Ishikawa (cell line): ENCODE measurements around the gene SDK2.

Experiments used
- CEBPB ChIP-seq: IDR thresholded peaks from 2 replicates; pipeline ENCODE4 v1.6.1; 2012
- CREB1 ChIP-seq: IDR thresholded peaks from 2 replicates; pipeline ENCODE4 v1.6.1; 2012; ENCODE audit warnings: low read depth
- EGR1 ChIP-seq: IDR thresholded peaks from 2 replicates; pipeline ENCODE4 v1.6.1; 2012
- EP300 ChIP-seq: IDR thresholded peaks from 2 replicates; pipeline ENCODE4 v1.6.1; 2012; ENCODE audit warnings: borderline replicate concordance
- FOXM1 ChIP-seq: IDR thresholded peaks from 2 replicates; pipeline ENCODE4 v1.6.1; 2012; ENCODE audit warnings: low read depth, borderline replicate concordance
- NFIC ChIP-seq: IDR thresholded peaks from 2 replicates; pipeline ENCODE4 v1.6.1; 2012
- RAD21 ChIP-seq: IDR thresholded peaks from 2 replicates; pipeline ENCODE4 v1.6.1; 2012; ENCODE audit warnings: low read depth
- TAF1 ChIP-seq: IDR thresholded peaks from 2 replicates; pipeline ENCODE4 v1.6.1; 2012; ENCODE audit warnings: low read depth, mild to moderate bottlenecking
- TCF12 ChIP-seq: IDR thresholded peaks from 2 replicates; pipeline ENCODE4 v1.6.1; 2012; ENCODE audit warnings: low read depth
- TEAD4 ChIP-seq: IDR thresholded peaks from 2 replicates; pipeline ENCODE4 v1.6.1; 2012
- YY1 ChIP-seq: IDR thresholded peaks from 2 replicates; pipeline ENCODE4 v1.6.1; 2012; ENCODE audit warnings: low read depth
- ZBTB7A ChIP-seq: IDR thresholded peaks from 2 replicates; pipeline ENCODE4 v1.6.1; 2012; ENCODE audit warnings: low read depth
- TF ChIP-seq, protein P1 (sequence below): IDR thresholded peaks from 2 replicates; pipeline ENCODE4 v1.6.1; 2012
- TF ChIP-seq, protein P2 (sequence below): IDR thresholded peaks from 2 replicates; pipeline ENCODE4 v1.6.1; 2012; ENCODE audit warnings: low read depth, mild to moderate bottlenecking
- TF ChIP-seq, protein P3 (sequence below): IDR thresholded peaks from 2 replicates; pipeline ENCODE4 v1.6.1; 2012

SDK2 gene, protein sequence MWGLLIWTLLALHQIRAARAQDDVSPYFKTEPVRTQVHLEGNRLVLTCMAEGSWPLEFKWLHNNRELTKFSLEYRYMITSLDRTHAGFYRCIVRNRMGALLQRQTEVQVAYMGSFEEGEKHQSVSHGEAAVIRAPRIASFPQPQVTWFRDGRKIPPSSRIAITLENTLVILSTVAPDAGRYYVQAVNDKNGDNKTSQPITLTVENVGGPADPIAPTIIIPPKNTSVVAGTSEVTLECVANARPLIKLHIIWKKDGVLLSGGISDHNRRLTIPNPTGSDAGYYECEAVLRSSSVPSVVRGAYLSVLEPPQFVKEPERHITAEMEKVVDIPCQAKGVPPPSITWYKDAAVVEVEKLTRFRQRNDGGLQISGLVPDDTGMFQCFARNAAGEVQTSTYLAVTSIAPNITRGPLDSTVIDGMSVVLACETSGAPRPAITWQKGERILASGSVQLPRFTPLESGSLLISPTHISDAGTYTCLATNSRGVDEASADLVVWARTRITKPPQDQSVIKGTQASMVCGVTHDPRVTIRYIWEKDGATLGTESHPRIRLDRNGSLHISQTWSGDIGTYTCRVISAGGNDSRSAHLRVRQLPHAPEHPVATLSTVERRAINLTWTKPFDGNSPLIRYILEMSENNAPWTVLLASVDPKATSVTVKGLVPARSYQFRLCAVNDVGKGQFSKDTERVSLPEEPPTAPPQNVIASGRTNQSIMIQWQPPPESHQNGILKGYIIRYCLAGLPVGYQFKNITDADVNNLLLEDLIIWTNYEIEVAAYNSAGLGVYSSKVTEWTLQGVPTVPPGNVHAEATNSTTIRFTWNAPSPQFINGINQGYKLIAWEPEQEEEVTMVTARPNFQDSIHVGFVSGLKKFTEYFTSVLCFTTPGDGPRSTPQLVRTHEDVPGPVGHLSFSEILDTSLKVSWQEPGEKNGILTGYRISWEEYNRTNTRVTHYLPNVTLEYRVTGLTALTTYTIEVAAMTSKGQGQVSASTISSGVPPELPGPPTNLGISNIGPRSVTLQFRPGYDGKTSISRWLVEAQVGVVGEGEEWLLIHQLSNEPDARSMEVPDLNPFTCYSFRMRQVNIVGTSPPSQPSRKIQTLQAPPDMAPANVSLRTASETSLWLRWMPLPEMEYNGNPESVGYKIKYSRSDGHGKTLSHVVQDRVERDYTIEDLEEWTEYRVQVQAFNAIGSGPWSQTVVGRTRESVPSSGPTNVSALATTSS (N-terminal part only)

DNA sequence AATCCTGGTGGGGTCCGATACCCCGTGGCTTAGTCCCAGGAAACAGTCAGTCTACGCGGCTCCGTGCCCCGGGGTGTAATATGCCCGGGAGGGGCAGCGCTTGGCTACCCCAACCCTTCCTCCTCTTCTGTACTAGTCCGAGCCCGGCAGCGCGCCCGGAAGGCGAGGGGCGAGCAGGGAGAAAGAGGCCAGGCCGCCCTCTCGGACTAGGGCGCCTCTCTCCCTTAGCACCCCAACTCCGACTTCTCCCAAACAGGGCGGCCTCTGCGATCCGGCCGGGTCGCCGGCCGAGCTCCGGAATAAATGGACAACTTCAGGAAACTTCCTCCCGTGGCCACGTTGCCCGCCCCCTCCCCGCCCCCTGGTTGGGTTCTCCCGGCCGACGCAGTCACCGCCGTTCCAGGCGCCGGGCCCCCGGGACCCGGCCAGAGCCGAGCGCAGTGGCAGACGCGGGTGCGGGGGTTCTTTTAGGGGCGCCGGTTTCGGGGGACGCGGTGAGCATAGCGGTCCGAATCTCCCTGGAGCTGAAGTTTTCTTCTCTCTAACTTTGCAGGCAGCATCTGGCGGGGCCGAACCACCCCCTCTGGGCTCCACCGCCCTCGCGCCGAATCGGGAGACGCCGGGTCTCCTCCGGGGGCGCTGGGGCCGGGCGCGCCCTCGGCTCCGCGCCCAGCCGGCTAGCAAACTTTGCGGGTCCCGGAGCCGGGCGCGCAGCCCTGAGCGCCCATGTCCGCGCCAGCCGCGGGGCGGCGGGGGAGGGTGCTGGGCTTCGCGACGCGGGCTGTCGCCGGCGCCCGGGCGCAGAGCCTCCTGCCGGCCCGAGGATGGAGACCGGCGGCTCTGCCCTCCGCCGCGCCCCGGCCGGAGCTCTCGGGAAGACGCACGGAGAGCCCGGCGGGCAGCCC, at the start of gene SDK2:
Gene SDK2, minus strand, starts transcription at position 301 of the 905 bp plus-strand sequence. CDS start 357 bp downstream, outside the sequence.
- TF ChIP-seq, protein P1, sequence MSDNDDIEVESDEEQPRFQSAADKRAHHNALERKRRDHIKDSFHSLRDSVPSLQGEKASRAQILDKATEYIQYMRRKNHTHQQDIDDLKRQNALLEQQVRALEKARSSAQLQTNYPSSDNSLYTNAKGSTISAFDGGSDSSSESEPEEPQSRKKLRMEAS, result 0 out of 2 replicates have a peak, but pooled peaks have one; percentile 14
- no peak for TF ChIP-seq NFIC

DNA sequence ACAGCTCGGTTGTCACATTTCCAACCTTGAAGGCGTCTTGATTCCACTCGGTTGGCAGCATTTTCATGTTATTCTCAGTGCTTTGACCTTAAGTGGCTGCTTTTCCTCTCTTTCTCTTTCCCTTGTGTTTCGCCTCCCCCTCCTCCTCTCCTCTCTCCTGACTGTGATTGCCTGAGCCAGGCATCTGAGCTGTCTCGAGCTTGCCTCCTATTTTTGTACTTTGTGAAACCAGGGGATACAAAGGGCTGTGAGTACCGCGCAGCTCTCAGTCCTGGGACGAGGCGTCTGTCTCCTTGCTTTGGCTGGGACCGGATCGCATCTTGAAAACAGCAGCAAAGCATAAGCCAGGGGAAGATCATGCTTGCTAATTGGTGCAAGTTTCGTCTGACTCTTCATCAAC, 48.8 kb upstream of the SDK2 start:
- TF ChIP-seq, protein P2, sequence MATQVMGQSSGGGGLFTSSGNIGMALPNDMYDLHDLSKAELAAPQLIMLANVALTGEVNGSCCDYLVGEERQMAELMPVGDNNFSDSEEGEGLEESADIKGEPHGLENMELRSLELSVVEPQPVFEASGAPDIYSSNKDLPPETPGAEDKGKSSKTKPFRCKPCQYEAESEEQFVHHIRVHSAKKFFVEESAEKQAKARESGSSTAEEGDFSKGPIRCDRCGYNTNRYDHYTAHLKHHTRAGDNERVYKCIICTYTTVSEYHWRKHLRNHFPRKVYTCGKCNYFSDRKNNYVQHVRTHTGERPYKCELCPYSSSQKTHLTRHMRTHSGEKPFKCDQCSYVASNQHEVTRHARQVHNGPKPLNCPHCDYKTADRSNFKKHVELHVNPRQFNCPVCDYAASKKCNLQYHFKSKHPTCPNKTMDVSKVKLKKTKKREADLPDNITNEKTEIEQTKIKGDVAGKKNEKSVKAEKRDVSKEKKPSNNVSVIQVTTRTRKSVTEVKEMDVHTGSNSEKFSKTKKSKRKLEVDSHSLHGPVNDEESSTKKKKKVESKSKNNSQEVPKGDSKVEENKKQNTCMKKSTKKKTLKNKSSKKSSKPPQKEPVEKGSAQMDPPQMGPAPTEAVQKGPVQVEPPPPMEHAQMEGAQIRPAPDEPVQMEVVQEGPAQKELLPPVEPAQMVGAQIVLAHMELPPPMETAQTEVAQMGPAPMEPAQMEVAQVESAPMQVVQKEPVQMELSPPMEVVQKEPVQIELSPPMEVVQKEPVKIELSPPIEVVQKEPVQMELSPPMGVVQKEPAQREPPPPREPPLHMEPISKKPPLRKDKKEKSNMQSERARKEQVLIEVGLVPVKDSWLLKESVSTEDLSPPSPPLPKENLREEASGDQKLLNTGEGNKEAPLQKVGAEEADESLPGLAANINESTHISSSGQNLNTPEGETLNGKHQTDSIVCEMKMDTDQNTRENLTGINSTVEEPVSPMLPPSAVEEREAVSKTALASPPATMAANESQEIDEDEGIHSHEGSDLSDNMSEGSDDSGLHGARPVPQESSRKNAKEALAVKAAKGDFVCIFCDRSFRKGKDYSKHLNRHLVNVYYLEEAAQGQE, result no peak
- no peak for TF ChIP-seq FOXM1
- TF ChIP-seq, protein P3, sequence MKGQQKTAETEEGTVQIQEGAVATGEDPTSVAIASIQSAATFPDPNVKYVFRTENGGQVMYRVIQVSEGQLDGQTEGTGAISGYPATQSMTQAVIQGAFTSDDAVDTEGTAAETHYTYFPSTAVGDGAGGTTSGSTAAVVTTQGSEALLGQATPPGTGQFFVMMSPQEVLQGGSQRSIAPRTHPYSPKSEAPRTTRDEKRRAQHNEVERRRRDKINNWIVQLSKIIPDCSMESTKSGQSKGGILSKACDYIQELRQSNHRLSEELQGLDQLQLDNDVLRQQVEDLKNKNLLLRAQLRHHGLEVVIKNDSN, result no peak
- TF ChIP-seq RAD21, result no peak
- TF ChIP-seq TCF12, result no peak
- no peak for TF ChIP-seq TEAD4
- TF ChIP-seq EGR1, result no peak
- TF ChIP-seq CREB1, result no peak

DNA sequence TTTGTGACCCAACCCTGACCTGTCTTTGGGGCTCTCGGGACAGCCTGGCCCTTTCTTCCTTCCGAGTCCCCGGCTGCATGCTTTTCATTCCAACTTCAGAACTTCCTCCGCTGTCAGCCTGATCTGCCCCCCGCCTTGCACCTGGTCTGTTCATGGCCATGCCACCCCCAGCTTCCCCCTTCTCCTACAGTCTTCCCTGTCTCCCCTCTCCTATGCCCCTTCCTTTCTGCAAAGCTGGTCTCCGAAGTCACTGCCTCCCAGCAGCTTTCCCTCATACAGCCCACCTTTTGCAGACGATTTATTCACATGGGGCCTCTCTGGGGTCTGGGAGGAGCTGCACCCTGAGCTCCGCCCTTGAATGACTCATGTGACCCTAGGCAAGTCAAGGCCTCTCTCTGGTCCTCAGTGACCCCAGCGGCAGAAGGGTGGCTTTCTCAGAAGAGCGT, 47.1 kb upstream of the SDK2 start:
- no peak for TF ChIP-seq ZBTB7A
- TF ChIP-seq, protein P2, result no peak
- no peak for TF ChIP-seq NFIC
- no peak for TF ChIP-seq EP300
- no peak for TF ChIP-seq FOXM1
- TF ChIP-seq TAF1, result no peak
- TF ChIP-seq, protein P3, result no peak
- TF ChIP-seq CREB1, result no peak
- no peak for TF ChIP-seq EGR1
- no peak for TF ChIP-seq TEAD4
- TF ChIP-seq CEBPB, result no peak
- TF ChIP-seq RAD21, result no peak
- TF ChIP-seq, protein P1, result no peak
- TF ChIP-seq TCF12, result no peak
- TF ChIP-seq YY1, result no peak

DNA sequence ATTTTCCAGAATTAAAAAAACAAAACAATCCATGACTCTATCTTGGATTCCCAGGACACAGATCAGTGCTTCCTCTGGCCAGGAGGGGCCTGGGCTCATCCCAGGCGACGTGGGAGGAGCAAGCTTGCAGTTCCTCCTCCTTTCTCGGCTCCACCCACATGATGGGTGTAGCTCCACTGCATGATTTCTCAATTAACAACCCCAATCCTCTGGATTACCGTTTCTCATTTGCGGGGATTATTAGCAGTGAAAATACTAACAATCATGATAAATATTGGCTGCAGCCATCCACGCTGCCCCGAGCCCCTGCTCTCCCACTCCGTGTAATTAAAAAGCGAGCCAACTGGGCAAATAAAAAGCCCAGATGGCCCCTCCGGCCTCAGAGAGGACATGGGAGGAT, 46.4 kb upstream of the SDK2 start:
- TF ChIP-seq CREB1 (no peak), TAF1 (no peak)
